22Rv1 (cell line): ENCODE data around the gene CGB5.
A peak's percentile ranks its signal among the peaks of the same experiment; 100 is the strongest.
"Not testable (repeated sequence)": the region's sequence is repeated elsewhere in the genome, so short reads cannot be mapped to it uniquely, and the experiment has no call there.

Experiments used
- H3K27ac ChIP-seq: fragments of 450-650 bp; 2 replicates; pipeline ENCODE4 v1.5.1; 2017
- CTCF ChIP-seq: fragments of 450-650 bp; IDR thresholded peaks from 2 replicates; pipeline ENCODE4 v1.5.1; 2017; ENCODE audit warnings: mild to moderate bottlenecking
- ZFX ChIP-seq: fragments of 450-650 bp; IDR thresholded peaks from 2 replicates; pipeline ENCODE4 v1.6.1; 2017; ENCODE audit warnings: antibody characterized with exemption, borderline replicate concordance

CGB5 gene

DNA sequence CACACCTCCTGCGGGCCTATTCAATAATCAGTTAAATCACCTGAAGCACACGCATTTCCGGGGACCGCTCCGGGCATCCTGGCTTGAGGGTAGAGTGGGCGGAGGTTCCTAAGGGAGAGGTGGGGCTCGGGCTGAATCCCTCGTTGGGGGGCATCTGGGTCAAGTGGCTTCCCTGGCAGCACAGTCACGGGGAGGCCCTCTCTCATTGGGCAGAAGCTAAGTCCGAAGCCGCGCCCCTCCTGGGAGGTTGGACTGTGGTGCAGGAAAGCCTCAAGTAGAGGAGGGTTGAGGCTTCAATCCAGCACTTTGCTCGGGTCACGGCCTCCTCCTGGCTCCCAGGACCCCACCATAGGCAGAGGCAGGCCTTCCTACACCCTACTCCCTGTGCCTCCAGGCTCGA is at the start of gene CGB5:
Gene CGB5 (plus strand): TSS at position 301 of the 400 bp plus-strand sequence. CDS start 362 bp downstream, outside the sequence.
- not testable (repeated sequence) for H3K27ac ChIP-seq

- peak overlapping the region; percentile 92 for H3K27ac ChIP-seq
- no peak for TF ChIP-seq CTCF
- TF ChIP-seq ZFX, result no peak
Measured at GRCh38 chr19:48994035-48994386, 49.6 kb upstream of the CGB5 start.

- no peak overlapping the region for H3K27ac ChIP-seq
- TF ChIP-seq ZFX (no peak), CTCF (peak; percentile 79)
Measured at GRCh38 chr19:48997972-48998371, 45.7 kb upstream of the CGB5 start.

- peak; percentile 87 for TF ChIP-seq CTCF
- no peak for TF ChIP-seq ZFX
- H3K27ac ChIP-seq, result no peak overlapping the region
Measured at GRCh38 chr19:48999481-49000325, 43.9 kb upstream of the CGB5 start.

- H3K27ac ChIP-seq, result no peak overlapping the region
- no peak for TF ChIP-seq ZFX
- no peak for TF ChIP-seq CTCF
Measured at GRCh38 chr19:49004133-49004532, 39.5 kb upstream of the CGB5 start.

DNA sequence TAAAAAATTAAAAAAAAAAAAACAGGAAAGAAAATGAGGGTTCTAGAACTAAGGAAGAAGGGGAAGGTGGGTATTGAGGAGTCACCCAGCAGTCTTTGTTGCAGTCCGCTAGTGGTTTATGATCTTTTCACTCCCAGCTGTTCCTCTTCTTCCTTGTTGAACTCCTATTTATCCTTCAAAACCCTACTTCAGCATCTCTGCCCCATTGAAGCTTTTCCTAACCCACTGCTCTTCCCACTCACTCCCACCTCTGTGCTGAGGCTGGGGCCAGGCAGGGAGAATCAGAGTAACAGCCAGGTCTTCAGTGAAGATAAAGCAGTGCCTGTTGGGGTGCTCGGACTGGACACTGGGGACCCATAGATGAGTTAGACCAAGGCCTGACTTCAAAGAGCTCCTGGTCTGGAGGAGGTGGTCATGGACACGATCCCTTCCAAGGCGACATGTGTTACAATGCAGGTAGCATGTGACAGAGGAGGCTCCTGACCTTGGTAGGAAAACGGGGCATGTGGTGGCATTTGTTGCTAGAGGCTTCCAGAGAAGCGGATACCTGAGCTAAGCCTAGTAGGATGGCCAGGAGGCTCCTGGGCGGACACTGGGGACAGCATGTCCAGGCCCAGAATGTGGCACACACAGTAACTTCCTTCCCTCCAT is 38.6 kb upstream of the CGB5 start:
- TF ChIP-seq CTCF, result no peak
- no peak for TF ChIP-seq ZFX
- no peak overlapping the region for H3K27ac ChIP-seq

- no peak for TF ChIP-seq CTCF
- TF ChIP-seq ZFX, result no peak
- H3K27ac ChIP-seq, result no peak overlapping the region
Measured at GRCh38 chr19:49006905-49007304, 36.7 kb upstream of the CGB5 start.
